Measurements from ENCODE around the gene DACH1.

The DACH1 gene

GRCh38 chr13:71787414-71787813, 79.6 kb downstream of the DACH1 start:
- Histone ChIP-seq H3K27ac (ENCODE audit: low read length, poor library complexity, severe bottlenecking) (no peak overlapping the region), H2BK12ac (ENCODE audit: low read length in 2 of 2) (no peak overlapping the region), H2BK120ac (ENCODE audit: low read depth, low read length) (no peak overlapping the region), H3K4me1 (ENCODE audit: control insufficient read depth, insufficient read depth, low read depth, low read length) (no peaks in the 10 kb centered on the region), H3K14ac (ENCODE audit: low read length in 2 of 2) (no peak overlapping the region), H3K36me3 (ENCODE audit: control insufficient read depth in 1 of 2, insufficient read depth in 2 of 2, low read depth in 1 of 2, low read length in 2 of 2) (no peaks in the 10 kb centered on the region), H2AFZ (ENCODE audit: low read depth, low read length) (no peak overlapping the region), H3K27me3 (ENCODE audit: control insufficient read depth in 1 of 2, insufficient read depth in 1 of 2, low read length in 2 of 2) (no peaks in the 10 kb centered on the region), H2AK5ac (ENCODE audit: low read length, severe bottlenecking) (no peak overlapping the region), H2BK5ac (ENCODE audit: low read depth, low read length, poor library complexity, severe bottlenecking) (no peak overlapping the region), H2BK15ac (ENCODE audit: low read depth, poor library complexity, severe bottlenecking) (no peak overlapping the region), H3K9me3 (ENCODE audit: control insufficient read depth, low read length) (no peaks in the 10 kb centered on the region), H3K4me2 (ENCODE audit: low read length, poor library complexity, severe bottlenecking) (no peak overlapping the region), H3K18ac (ENCODE audit: low read depth in 1 of 2, low read length in 2 of 2) (no peak overlapping the region), H3K9ac (ENCODE audit: low read length) (no peak overlapping the region), H3K4ac (ENCODE audit: low read depth in 1 of 2, low read length in 2 of 2) (no peak overlapping the region), H4K8ac (ENCODE audit: low read length) (no peak overlapping the region), H3K79me1 (replicated peaks; ENCODE audit: low read length, poor library complexity, severe bottlenecking) (no peaks in the 10 kb centered on the region), H3K23ac (ENCODE audit: low read length in 2 of 2) (no peak overlapping the region), H3K4me3 (ENCODE audit: insufficient read depth in 1 of 2, low read depth in 1 of 2, low read length in 2 of 2) (no peak overlapping the region), H4K91ac (ENCODE audit: low read length) (no peak overlapping the region)
- DNase-seq, result no peak
- 92% methylated on average over 9 of the region's 9 CpGs for WGBS

- Histone ChIP-seq H2BK15ac (ENCODE audit: low read depth, poor library complexity, severe bottlenecking) (no peak overlapping the region), H2BK120ac (ENCODE audit: low read depth, low read length) (no peak overlapping the region), H3K23ac (ENCODE audit: low read length in 2 of 2) (no peak overlapping the region), H3K9me3 (ENCODE audit: control insufficient read depth, low read length) (no peaks in the 10 kb centered on the region), H3K27me3 (ENCODE audit: control insufficient read depth in 1 of 2, insufficient read depth in 1 of 2, low read length in 2 of 2) (no peaks in the 10 kb centered on the region), H3K36me3 (ENCODE audit: control insufficient read depth in 1 of 2, insufficient read depth in 2 of 2, low read depth in 1 of 2, low read length in 2 of 2) (no peaks in the 10 kb centered on the region), H2AFZ (ENCODE audit: low read depth, low read length) (no peak overlapping the region), H4K8ac (ENCODE audit: low read length) (no peak overlapping the region), H3K27ac (ENCODE audit: low read length, poor library complexity, severe bottlenecking) (no peak overlapping the region), H3K4me1 (ENCODE audit: control insufficient read depth, insufficient read depth, low read depth, low read length) (no peaks in the 10 kb centered on the region), H2BK12ac (ENCODE audit: low read length in 2 of 2) (no peak overlapping the region), H4K91ac (ENCODE audit: low read length) (no peak overlapping the region), H3K14ac (ENCODE audit: low read length in 2 of 2) (no peak overlapping the region), H3K4me2 (ENCODE audit: low read length, poor library complexity, severe bottlenecking) (no peak overlapping the region), H3K4me3 (ENCODE audit: insufficient read depth in 1 of 2, low read depth in 1 of 2, low read length in 2 of 2) (no peak overlapping the region), H2BK5ac (ENCODE audit: low read depth, low read length, poor library complexity, severe bottlenecking) (no peak overlapping the region), H3K9ac (ENCODE audit: low read length) (no peak overlapping the region), H3K4ac (ENCODE audit: low read depth in 1 of 2, low read length in 2 of 2) (no peak overlapping the region), H3K79me1 (replicated peaks; ENCODE audit: low read length, poor library complexity, severe bottlenecking) (no peaks in the 10 kb centered on the region), H3K18ac (ENCODE audit: low read depth in 1 of 2, low read length in 2 of 2) (no peak overlapping the region), H2AK5ac (ENCODE audit: low read length, severe bottlenecking) (no peak overlapping the region)
- no peak for DNase-seq
- WGBS, result 50% methylated on average over 4 of the region's 4 CpGs
Measured at GRCh38 chr13:71786875-71787274, 80.1 kb downstream of the DACH1 start.

DNA sequence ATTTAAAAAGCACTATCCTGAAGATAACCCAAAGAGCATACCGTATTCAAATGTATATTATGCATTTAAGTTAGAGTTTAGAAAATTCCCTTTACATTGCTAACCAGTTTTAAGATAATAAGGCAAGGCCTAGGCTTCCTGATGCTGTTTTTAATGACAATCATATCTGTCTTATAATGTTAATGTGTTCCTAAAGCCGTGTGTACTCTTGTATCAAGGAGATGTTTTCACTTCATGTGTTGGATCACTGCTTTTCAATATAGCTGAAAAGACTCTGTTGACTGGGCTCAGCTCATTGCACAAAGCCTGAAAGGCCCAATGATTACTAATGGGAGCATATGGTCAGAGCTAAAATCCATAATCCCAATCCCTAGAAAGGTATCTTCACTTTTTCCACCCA, 81.6 kb downstream of the DACH1 start:
- no peak overlapping the region for H3K14ac ChIP-seq (ENCODE audit: low read length in 2 of 2)
- no peaks in the 10 kb centered on the region for H3K9me3 ChIP-seq (ENCODE audit: control insufficient read depth, low read length)
- H2AK5ac ChIP-seq (ENCODE audit: low read length, severe bottlenecking), result no peak overlapping the region
- H3K23ac ChIP-seq (ENCODE audit: low read length in 2 of 2), result no peak overlapping the region
- no peak overlapping the region for H3K4me3 ChIP-seq (ENCODE audit: insufficient read depth in 1 of 2, low read depth in 1 of 2, low read length in 2 of 2)
- no peak overlapping the region for H2BK12ac ChIP-seq (ENCODE audit: low read length in 2 of 2)
- no peak overlapping the region for H3K18ac ChIP-seq (ENCODE audit: low read depth in 1 of 2, low read length in 2 of 2)
- no peak overlapping the region for H3K9ac ChIP-seq (ENCODE audit: low read length)
- no peak overlapping the region for H3K4me2 ChIP-seq (ENCODE audit: low read length, poor library complexity, severe bottlenecking)
- H3K36me3 ChIP-seq (ENCODE audit: control insufficient read depth in 1 of 2, insufficient read depth in 2 of 2, low read depth in 1 of 2, low read length in 2 of 2), result no peaks in the 10 kb centered on the region
- no peaks in the 10 kb centered on the region for H3K4me1 ChIP-seq (ENCODE audit: control insufficient read depth, insufficient read depth, low read depth, low read length)
- H2BK5ac ChIP-seq (ENCODE audit: low read depth, low read length, poor library complexity, severe bottlenecking), result no peak overlapping the region
- H2AFZ ChIP-seq (ENCODE audit: low read depth, low read length), result no peak overlapping the region
- no peak for DNase-seq
- H4K8ac ChIP-seq (ENCODE audit: low read length), result no peak overlapping the region
- no peak overlapping the region for H2BK15ac ChIP-seq (ENCODE audit: low read depth, poor library complexity, severe bottlenecking)
- H3K4ac ChIP-seq (ENCODE audit: low read depth in 1 of 2, low read length in 2 of 2), result no peak overlapping the region
- no peaks in the 10 kb centered on the region for H3K79me1 ChIP-seq (replicated peaks; ENCODE audit: low read length, poor library complexity, severe bottlenecking)
- H3K27ac ChIP-seq (ENCODE audit: low read length, poor library complexity, severe bottlenecking), result no peak overlapping the region
- no peak overlapping the region for H2BK120ac ChIP-seq (ENCODE audit: low read depth, low read length)
- no CpG with 5 or more reads among the region's 2 CpGs for WGBS
- no peaks in the 10 kb centered on the region for H3K27me3 ChIP-seq (ENCODE audit: control insufficient read depth in 1 of 2, insufficient read depth in 1 of 2, low read length in 2 of 2)
- H4K91ac ChIP-seq (ENCODE audit: low read length), result no peak overlapping the region

- H3K27me3 ChIP-seq (ENCODE audit: control insufficient read depth in 1 of 2, insufficient read depth in 1 of 2, low read length in 2 of 2), result no peaks in the 10 kb centered on the region
- H4K91ac ChIP-seq (ENCODE audit: low read length), result no peak overlapping the region
- H3K9me3 ChIP-seq (ENCODE audit: control insufficient read depth, low read length), result no peaks in the 10 kb centered on the region
- H4K8ac ChIP-seq (ENCODE audit: low read length), result no peak overlapping the region
- no peak overlapping the region for H3K9ac ChIP-seq (ENCODE audit: low read length)
- H3K18ac ChIP-seq (ENCODE audit: low read depth in 1 of 2, low read length in 2 of 2), result no peak overlapping the region
- H2BK12ac ChIP-seq (ENCODE audit: low read length in 2 of 2), result no peak overlapping the region
- H3K23ac ChIP-seq (ENCODE audit: low read length in 2 of 2), result no peak overlapping the region
- no peak overlapping the region for H3K4me2 ChIP-seq (ENCODE audit: low read length, poor library complexity, severe bottlenecking)
- WGBS, result 100% methylated on average over 3 of the region's 5 CpGs
- no peaks in the 10 kb centered on the region for H3K79me1 ChIP-seq (replicated peaks; ENCODE audit: low read length, poor library complexity, severe bottlenecking)
- no peak overlapping the region for H3K14ac ChIP-seq (ENCODE audit: low read length in 2 of 2)
- no peaks in the 10 kb centered on the region for H3K4me1 ChIP-seq (ENCODE audit: control insufficient read depth, insufficient read depth, low read depth, low read length)
- no peak overlapping the region for H3K27ac ChIP-seq (ENCODE audit: low read length, poor library complexity, severe bottlenecking)
- H2BK120ac ChIP-seq (ENCODE audit: low read depth, low read length), result no peak overlapping the region
- H3K4me3 ChIP-seq (ENCODE audit: insufficient read depth in 1 of 2, low read depth in 1 of 2, low read length in 2 of 2), result no peak overlapping the region
- no peak overlapping the region for H2AK5ac ChIP-seq (ENCODE audit: low read length, severe bottlenecking)
- no peaks in the 10 kb centered on the region for H3K36me3 ChIP-seq (ENCODE audit: control insufficient read depth in 1 of 2, insufficient read depth in 2 of 2, low read depth in 1 of 2, low read length in 2 of 2)
- DNase-seq, result no peak
- H2AFZ ChIP-seq (ENCODE audit: low read depth, low read length), result no peak overlapping the region
- H2BK15ac ChIP-seq (ENCODE audit: low read depth, poor library complexity, severe bottlenecking), result no peak overlapping the region
- H2BK5ac ChIP-seq (ENCODE audit: low read depth, low read length, poor library complexity, severe bottlenecking), result no peak overlapping the region
- no peak overlapping the region for H3K4ac ChIP-seq (ENCODE audit: low read depth in 1 of 2, low read length in 2 of 2)
Measured at GRCh38 chr13:71780546-71780945, 86.5 kb downstream of the DACH1 start.

Data from mesenchymal stem cell (in vitro differentiated cells and primary cell).